ENCODE results near the gene FABP2.
"Not testable (repeated sequence)": the region's sequence is repeated elsewhere in the genome, so short reads cannot be mapped to it uniquely, and the experiment has no call there.

Gene FABP2

GRCh38 chr4:119321921-119322687 lies at the start of gene FABP2:
FABP2 (minus strand) TSS chr4:119322138; CDS start chr4:119322102, 36 bp downstream.
- Mint-ChIP-seq H3K27me3 (no peaks in the 10 kb centered on the region), H3K9me3 (no peaks in the 10 kb centered on the region), H3K4me1 (no peaks in the 10 kb centered on the region), H3K4me3 (no peak within 1 kb of the TSS), H3K27ac (no peak within 1 kb of the TSS), H3K36me3 (no peaks in the 10 kb centered on the region)
- no peak for ATAC-seq

- not testable (repeated sequence) for H3K9me3 Mint-ChIP-seq, H3K4me3 Mint-ChIP-seq, H3K27me3 Mint-ChIP-seq, ATAC-seq, H3K36me3 Mint-ChIP-seq, H3K27ac Mint-ChIP-seq
- peaks cover 14% of the 10 kb centered on the region for H3K4me1 Mint-ChIP-seq
These were observed 49.2 kb upstream of the FABP2 start for GRCh38 chr4:119370951-119371683.

DNA sequence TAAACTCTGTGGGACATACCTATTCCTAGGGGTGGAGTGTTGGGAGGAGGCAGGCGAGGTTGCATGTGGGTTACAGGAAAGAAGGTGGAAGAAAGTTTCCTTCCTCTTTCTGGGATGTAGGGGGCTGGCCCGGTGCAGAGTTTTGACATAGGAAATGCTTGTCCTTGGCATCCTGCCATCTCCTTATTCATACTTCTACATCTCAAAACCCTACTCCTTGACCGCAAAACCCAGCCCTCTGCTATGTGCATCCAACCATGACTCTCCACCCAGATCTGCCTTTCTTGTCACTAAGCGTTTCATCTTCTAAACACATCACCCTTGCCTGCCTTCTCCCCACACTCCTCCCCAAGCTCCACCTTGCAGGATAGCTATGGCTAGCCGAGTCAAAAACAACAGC lies 48.5 kb upstream of the FABP2 start:
- H3K4me1 Mint-ChIP-seq, result peaks cover 14% of the 10 kb centered on the region
- H3K27ac Mint-ChIP-seq, H3K9me3 Mint-ChIP-seq, H3K36me3 Mint-ChIP-seq, H3K4me3 Mint-ChIP-seq, H3K27me3 Mint-ChIP-seq: not testable (repeated sequence)
- peak; percentile 97 for ATAC-seq

DNA sequence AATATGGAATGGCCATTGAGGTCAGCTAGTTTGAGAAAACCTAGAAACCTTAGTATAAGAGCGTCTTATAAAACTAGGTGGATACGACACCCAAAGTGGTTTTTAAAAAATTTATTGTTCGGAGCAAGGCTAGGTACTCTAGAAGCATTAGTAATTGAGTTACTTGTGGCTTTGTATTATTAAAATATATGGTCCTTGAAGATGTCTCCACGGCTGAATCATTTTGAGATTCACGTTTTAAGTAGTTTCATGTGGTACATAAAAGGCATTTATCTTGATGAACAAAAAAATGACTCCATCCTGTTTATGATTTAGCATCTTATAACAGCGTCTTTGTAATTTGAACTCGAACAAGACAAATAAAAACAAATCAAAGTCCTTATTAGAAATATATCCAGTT lies 44.9 kb upstream of the FABP2 start:
- peaks cover 14% of the 10 kb centered on the region for H3K4me1 Mint-ChIP-seq
- not testable (repeated sequence) for H3K27me3 Mint-ChIP-seq, ATAC-seq

DNA sequence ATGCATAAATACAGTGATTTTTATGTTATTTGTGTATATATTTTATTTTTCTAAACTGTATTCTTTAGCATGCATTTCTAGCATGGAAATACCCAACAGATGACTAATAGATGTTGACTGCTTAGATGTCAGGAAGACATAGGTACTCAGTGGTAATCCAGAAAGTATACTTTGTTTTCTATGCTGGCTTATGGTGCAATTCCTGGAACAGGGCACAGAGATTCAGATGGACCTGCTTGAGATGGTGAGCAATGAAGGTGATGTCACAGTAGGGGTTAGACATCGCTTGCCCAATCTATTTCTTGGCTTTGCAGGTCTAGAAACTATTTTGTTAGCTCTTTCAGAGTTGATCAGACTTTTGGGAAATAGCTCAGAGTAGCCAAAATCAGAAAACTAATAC lies 42.3 kb upstream of the FABP2 start:
- not testable (repeated sequence) for H3K27ac Mint-ChIP-seq, H3K4me3 Mint-ChIP-seq, H3K36me3 Mint-ChIP-seq, H3K27me3 Mint-ChIP-seq, H3K4me1 Mint-ChIP-seq, ATAC-seq, H3K9me3 Mint-ChIP-seq

More for the DNA sequence above, 44.9 kb upstream of the FABP2 start:
- not testable (repeated sequence) for H3K4me3 Mint-ChIP-seq, H3K36me3 Mint-ChIP-seq, H3K27ac Mint-ChIP-seq, H3K9me3 Mint-ChIP-seq

DNA sequence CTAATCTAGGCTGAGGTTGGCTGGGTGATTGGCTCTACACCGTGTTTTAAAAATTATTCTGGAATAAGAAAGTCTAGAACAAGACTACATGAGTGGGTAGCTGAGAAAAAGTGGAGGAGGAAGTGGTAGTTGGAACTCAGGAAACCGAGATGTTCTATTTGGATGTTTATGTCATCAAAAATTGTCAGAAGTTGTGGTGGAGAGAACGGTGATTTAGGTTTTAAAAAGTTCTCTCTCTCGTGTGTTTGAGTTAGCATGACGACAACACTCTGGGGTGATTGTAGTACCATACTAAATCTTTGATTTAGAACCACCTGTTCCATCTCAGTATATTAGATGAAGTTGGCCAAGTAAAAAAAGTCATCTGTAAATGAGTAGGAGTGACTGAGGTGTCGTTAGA lies 41.4 kb upstream of the FABP2 start:
- H3K27ac Mint-ChIP-seq, H3K4me1 Mint-ChIP-seq, H3K4me3 Mint-ChIP-seq, H3K36me3 Mint-ChIP-seq, H3K27me3 Mint-ChIP-seq, ATAC-seq, H3K9me3 Mint-ChIP-seq: not testable (repeated sequence)

DNA sequence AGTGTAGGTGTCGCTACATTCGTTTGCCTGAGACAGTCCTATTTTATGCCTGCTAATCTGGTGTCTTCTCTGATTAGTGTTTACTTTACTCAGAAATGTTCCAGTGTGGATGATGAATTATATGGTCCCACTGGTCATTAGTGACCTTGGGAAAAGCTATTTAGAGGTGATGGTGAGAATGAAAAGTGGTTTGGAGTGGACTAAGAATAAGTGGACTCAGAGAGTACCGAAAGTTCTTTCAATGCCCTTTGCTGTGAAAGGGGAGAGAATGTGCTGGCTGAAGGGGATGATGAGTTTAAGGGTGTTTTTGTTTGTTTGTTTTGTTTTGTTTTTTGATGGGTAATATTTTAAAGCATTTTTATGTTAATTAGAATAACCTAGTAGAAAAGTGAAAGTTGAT lies 40.5 kb upstream of the FABP2 start:
- H3K4me3 Mint-ChIP-seq, H3K36me3 Mint-ChIP-seq, ATAC-seq, H3K4me1 Mint-ChIP-seq, H3K27ac Mint-ChIP-seq, H3K27me3 Mint-ChIP-seq, H3K9me3 Mint-ChIP-seq: not testable (repeated sequence)

DNA sequence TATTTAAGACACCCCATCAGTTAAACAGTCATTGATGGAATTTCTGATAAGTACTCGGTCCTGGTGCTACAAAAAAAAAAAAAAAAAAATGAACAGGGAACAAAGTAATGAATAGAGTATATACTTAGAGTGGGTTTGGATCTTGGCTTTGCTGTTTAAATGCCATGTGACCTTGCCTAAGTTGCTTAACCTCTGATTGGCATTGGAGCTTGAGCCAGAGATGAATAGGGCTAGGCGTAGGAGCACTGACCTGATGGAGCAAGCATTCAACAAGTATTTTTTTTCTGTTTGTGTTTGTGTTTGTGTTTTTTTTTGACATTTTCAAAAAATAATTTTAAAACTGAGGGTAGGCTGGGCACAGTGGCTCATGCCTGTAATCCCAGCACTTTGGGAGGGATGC lies 37.9 kb upstream of the FABP2 start:
- not testable (repeated sequence) for H3K27ac Mint-ChIP-seq, H3K4me1 Mint-ChIP-seq, H3K9me3 Mint-ChIP-seq, H3K36me3 Mint-ChIP-seq, H3K27me3 Mint-ChIP-seq, ATAC-seq, H3K4me3 Mint-ChIP-seq

GRCh38 chr4:119356796-119357195 lies 34.9 kb upstream of the FABP2 start:
- not testable (repeated sequence) for H3K4me1 Mint-ChIP-seq, H3K27ac Mint-ChIP-seq, H3K4me3 Mint-ChIP-seq, H3K36me3 Mint-ChIP-seq, H3K9me3 Mint-ChIP-seq, ATAC-seq, H3K27me3 Mint-ChIP-seq

- not testable (repeated sequence) for H3K27ac Mint-ChIP-seq, ATAC-seq, H3K4me3 Mint-ChIP-seq, H3K27me3 Mint-ChIP-seq, H3K36me3 Mint-ChIP-seq, H3K9me3 Mint-ChIP-seq, H3K4me1 Mint-ChIP-seq
These were observed 34.1 kb upstream of the FABP2 start for GRCh38 chr4:119356041-119356440.

DNA sequence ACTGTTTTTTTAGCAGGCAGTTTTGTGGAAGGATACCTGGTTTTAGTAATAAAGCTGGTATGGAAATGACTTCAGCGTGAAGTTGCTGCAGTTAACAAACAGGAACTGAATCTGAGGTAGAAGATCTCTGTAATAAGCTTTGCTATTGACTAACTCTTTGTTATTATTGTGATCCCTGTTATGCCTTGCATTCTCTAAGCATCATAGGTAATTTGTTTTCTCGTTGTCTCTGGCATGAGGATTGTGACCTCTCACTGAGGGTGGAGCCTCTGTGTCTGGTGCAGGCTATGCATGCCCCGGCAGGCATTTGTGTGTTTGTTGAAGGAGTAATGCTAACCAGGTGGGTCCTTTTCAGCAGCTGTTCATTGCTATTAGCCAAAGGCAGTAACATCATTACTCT lies 31.4 kb upstream of the FABP2 start:
- H3K27ac Mint-ChIP-seq, H3K9me3 Mint-ChIP-seq, H3K36me3 Mint-ChIP-seq: not testable (repeated sequence)

DNA sequence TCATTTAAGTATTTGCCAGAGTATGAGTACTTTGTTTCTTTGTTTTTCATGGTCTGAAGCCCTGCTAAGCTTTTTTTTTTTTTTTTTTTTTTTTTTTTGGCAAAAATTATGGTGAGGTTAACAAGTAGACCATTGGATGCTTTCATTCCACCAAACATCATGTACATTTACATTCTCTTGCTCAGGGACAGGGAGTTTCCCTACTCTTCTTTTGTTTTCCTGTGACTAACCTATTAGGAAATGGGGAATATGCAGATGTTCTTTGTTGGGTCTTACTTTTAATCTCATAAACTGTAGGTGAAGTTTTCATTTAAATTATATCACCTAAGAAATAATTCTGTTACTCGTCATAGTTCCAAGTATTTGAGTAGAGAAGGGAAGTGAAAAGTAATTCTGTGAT lies 26.2 kb upstream of the FABP2 start:
- H3K27me3 Mint-ChIP-seq, H3K9me3 Mint-ChIP-seq, H3K36me3 Mint-ChIP-seq, H3K4me3 Mint-ChIP-seq, H3K4me1 Mint-ChIP-seq, ATAC-seq, H3K27ac Mint-ChIP-seq: not testable (repeated sequence)

More for the DNA sequence above, 31.4 kb upstream of the FABP2 start:
- ATAC-seq, H3K27me3 Mint-ChIP-seq, H3K4me3 Mint-ChIP-seq, H3K4me1 Mint-ChIP-seq: not testable (repeated sequence)

GRCh38 chr4:119343293-119343692 lies 21.4 kb upstream of the FABP2 start:
- not testable (repeated sequence) for H3K27ac Mint-ChIP-seq, H3K4me3 Mint-ChIP-seq, H3K9me3 Mint-ChIP-seq, H3K36me3 Mint-ChIP-seq, H3K27me3 Mint-ChIP-seq, ATAC-seq, H3K4me1 Mint-ChIP-seq

- H3K27ac Mint-ChIP-seq, H3K9me3 Mint-ChIP-seq: not testable (repeated sequence)
These were observed 18.0 kb upstream of the FABP2 start for GRCh38 chr4:119339895-119340294.

GRCh38 chr4:119337010-119337409 lies 15.1 kb upstream of the FABP2 start:
- Mint-ChIP-seq H3K27ac (no peak overlapping the region), H3K9me3 (no peaks in the 10 kb centered on the region), H3K4me3 (no peak overlapping the region), H3K27me3 (no peaks in the 10 kb centered on the region), H3K4me1 (no peaks in the 10 kb centered on the region), H3K36me3 (no peaks in the 10 kb centered on the region)
- ATAC-seq, result no peak

More at GRCh38 chr4:119339895-119340294, 18.0 kb upstream of the FABP2 start:
- not testable (repeated sequence) for H3K36me3 Mint-ChIP-seq, H3K4me1 Mint-ChIP-seq, ATAC-seq, H3K4me3 Mint-ChIP-seq, H3K27me3 Mint-ChIP-seq

- H3K27ac Mint-ChIP-seq, H3K27me3 Mint-ChIP-seq, ATAC-seq, H3K4me3 Mint-ChIP-seq, H3K4me1 Mint-ChIP-seq, H3K36me3 Mint-ChIP-seq, H3K9me3 Mint-ChIP-seq: not testable (repeated sequence)
These were observed 14.5 kb upstream of the FABP2 start for GRCh38 chr4:119336332-119336979.
